HPDE6-E6E7 (cell line): ENCODE data around the gene EVC2.
"Not testable (repeated sequence)": the region's sequence is repeated elsewhere in the genome, so short reads cannot be mapped to it uniquely, and the experiment has no call there.

Experiments used
- DNase-seq: peaks from one replicate; pipeline ENCODE4 v3.0.0; 2011; ENCODE audit warnings: missing footprints; ENCODE audit errors: extremely low spot score

The EVC2 gene

DNA sequence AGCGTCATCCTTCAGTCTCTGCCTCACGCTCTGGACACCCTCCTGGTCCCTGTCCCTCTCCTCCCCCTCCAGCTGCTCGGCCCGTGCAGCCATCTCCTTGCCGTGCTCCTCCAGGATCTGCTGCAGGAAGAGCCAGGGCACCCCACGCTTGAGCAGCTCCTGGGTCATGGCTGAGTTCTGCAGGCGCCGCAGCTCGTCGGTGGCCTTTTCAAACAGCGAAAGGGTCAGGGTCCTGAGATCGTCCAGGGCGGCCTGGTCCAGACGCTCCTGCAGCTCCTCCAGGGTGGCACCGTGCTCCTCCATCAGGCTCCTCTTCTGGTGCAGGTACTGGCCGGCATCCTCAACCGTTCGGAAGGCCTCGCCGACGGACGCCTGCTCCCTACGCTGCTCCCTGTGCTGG, 85.8 kb downstream of the EVC2 start:
- DNase-seq: no peak

DNA sequence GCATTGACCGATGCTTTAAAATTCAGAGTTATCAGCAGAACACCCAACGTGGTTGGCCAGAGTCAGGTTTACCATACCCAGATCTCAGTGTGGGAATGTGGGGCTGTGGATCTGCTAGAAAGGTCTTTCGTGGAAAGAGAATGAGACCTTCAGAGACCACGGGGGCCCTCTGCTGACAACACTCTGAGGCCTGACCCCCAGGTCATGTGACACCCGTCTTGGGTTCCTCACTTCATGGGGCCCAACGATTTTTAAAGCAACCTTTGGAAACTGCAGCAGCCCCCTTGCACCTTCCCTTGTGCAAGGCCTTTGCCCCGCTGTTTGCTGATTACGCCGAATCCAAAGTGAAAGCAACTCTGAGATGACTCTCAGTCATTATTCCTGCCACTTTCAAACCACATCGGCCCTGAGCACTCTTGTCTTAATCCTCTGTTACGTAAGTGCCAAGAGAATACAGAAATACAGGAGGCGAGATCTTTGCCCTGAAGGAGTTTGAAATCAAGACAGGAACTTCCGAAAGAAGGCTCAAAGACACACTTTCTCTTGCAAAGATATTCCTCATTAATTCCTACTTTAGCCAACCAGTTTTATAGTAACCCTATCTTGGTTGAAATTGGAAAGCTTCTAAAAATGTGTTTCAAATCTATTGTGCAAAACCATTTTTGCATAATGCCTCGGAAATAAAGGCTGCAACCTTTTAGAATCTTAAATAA, 88.3 kb downstream of the EVC2 start:
- no peak for DNase-seq

DNA sequence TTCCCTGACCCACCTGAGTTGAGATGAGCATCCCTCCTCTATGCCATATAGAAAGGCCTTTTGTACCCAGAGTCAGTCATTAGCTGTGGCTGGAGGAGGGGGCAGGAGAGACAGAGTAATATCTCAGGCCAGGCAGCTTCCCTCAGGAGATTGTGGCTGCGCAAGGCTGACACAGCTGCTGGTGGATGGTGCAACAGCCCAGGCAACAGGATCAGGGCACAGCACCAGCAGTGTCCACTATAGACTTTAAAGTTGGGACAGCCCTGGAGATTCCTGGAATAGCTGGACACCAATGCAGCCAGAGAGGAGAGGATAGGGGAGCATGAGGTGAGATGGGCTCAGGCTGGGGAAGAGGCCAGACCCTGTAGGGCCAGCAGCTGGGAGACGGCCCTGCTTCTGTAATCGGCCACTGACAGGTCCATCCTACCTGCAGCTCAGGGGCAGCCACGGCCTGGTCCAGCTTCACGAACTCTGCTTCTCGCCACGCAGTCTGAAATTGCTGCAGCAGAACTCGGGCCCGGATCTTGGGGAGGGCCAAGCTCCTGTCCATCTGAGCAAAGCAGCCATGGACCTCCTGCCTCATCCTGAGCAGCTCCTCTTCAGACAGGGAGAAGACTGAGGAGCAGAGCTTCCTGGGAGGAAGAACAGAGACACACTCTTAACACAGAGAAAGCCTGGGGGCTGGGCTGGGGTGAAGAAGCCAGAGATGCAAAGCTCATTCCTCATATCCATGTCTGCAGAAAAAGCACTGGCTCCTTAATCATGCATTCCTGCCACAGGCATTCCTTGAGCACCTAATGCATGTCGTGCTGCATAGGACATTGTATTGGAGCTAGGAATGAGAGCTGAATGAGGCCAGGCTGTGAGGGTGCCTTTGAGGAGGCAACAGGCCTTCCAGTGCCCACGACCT, 90.1 kb downstream of the EVC2 start:
- DNase-seq: no peak

DNA sequence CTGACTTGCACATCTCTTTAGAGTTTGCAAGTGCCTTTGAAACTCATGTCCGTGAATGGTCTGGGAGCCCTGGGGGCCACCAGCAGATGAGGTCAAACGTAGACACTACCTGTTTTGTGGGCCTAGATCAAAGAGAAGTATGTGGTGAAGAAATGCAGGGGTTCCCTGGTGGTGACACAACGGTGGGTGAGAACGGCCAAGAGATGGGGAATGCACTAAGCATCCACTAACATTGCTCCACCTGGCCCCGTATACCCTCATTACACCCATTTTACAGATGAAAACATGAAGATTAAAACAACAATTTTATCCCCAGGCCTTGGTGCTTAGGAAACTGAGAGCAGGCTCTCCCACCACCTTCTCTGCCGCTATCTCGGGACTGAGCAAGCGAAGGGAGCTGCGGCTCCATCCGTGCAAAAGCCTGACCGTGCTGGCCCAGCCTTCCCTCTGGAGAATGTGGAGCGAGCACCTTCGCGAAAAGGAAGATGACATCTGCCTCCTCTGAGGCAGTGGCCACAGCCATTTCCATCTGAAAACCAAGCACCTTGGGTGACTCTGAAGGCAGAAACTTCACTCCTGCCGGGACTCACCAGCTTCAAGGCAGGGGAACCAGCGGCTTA, 91.9 kb downstream of the EVC2 start:
- DNase-seq: no peak

DNA sequence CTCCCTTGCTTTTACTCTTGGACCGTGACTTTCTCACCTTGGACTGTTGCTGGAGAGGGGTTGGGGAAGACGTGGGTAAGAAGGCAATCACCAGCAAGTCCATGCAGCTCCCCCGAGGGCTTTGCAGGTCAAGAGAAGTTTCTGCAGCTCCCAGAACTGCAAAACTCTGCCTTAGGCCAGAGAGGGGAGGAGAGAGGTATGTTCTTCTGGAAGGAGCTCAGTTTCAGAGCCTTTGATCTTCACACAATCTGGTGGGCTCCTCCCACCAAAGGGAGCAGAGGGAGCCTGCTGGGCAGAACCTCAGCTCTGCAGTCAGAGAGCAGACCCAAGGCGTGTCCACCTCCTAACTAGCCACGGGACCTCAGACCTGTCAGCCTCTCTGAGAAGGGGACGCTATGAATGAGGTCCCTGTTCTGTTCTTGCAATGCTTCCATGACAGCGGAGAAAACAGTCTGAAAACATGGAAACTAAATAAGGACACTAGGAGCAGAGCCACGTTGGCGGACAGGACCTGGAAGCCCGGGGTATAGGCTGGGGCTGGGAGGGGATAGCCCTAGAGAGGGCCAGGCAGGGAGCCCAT, 92.8 kb downstream of the EVC2 start:
- DNase-seq: no peak

DNA sequence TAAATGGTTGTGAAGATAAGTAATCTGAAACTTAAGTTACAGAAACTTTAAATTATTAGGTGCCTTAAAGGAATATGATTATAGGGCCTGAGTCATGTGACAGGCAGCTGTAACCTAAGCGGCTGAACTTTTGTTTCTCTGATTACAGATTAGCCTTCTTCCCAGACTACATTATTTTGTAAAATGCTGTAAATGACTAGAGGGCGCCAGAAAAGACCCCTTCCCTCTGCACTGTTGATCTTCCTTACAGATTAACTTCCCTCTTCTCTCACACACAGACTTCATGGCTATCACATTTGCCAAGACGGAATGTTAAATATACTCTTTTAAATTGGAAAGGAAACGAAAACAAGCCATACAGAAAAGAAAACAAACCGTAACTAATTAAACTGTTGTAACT, 96.6 kb downstream of the EVC2 start:
- no peak for DNase-seq

DNA sequence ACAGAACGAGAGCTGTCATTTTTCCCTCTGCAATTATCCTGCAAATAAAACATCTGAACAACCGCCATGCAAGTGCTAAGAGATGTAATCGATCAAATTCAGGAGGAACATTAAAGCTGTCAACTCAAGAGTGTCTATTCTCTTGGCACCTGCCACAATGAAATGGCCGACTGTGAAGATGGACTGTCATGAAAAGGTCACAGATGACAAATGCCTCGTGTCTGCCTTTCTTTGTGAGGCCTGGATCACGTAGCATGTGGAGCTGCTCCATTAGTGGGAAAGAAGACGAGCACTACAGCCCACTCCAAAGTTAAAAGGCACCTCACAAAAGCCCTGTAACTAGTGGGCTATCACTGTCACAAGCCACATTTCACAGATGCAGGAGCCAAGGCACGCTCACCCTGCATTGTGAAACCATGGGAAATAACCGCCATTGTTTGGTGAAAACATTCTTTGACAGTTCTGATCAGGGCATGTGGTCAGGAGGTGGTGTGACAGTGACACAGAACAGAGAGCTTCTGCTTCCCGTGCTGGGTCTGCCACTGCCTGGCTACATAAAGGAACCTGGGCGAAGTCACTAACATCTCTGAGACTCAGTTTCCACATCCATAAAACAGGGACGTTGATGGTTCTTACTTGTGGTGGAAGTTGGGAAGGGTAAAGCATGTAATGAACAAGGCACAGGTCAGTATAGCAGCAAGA, 98.9 kb downstream of the EVC2 start:
- DNase-seq: no peak

DNA sequence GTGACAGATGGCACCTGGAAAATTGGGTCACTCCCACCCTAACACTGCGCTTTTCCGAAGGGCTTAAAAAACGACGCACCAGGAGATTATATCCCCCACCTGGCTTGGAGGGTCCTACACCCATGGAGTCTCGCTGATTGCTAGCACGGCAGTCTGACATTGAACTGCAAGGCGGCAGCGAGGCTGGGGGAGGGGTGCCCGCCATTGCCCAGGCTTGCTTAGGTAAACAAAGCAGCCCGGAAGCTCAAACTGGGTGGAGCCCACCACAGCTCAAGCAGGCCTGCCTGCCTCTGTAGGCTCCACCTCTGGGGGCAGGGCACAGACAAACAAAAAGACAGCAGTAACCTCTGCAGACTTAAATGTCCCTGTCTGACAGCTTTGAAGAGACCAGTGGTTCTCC, 114.5 kb downstream of the EVC2 start:
- not testable (repeated sequence) for DNase-seq

DNA sequence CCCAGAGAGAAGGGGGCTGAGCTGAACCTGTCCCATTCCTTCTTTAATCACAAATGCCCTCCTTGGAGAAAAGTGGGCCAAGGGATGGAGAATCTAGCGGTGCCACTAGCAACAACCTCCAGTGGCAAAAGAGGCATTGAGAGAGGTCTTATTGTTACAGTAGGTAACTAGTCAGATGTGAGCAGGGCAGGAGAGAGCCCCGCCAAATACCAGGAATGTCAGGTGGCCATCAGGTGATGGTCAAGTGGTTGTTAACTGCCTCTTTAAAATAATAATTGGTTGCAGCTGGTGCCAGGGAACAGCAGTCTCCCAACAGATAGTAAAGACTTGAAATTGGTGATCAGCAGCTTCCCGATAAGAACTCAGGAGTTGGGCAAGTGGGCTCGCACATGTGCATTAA, 116.1 kb downstream of the EVC2 start:
- DNase-seq: no peak

DNA sequence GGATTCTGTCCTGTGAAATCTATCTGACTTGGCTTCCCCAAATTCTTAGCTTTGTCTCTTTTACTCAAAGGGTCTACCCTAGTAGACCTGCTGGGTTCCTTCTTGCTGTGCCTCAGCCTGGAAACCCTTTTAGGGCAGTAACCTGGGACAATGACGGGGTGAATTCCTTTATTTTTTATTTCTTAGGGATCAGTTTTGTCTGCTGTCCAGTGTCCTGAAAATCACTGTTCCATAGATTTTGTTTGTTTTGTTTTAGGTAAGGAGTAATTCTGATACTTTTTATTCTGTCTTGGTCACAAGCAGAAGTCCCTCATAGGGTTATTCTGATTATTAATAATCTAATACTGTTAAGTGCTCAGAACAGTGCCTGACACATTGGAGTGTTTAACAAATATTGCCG, 118.9 kb downstream of the EVC2 start:
- DNase-seq: no peak

DNA sequence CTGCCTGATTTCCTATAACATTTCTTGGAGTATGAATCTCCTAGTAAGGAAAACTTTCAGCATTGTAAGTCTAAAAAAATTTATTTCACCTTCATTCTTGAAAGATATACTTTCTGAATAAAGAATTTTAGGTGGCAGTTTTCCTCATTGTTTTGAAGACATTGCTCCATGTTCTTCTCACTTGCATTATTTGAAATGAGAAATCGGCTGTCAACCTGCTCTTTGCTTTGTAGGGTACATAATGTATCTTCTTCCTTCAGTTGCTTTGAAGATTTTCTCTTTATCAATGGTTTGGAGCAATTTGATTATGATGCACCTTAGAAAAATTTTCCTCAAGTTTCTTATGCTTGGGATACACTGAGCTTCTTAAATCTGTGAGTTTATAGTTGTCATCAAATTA, 120.3 kb downstream of the EVC2 start:
- no peak for DNase-seq

DNA sequence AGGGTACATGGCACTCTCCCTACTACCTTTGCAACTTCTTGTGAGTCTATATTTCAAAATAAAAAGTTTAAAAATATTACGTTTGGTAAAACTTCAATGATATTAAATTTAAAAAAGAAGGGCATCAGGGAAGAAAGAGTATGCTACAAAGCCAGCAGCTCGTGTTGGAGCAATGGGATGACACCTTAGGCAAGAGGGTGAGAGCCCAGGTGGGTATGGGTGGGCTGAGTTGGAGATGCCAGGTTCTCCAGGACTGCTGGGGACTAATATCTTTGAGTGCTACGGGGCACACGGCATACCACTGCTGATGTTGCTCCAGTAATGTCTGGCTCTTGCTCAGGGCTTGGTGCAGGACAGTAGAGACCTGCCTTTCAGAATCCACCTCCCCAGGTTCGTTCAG, 132.4 kb downstream of the EVC2 start:
- no peak for DNase-seq

DNA sequence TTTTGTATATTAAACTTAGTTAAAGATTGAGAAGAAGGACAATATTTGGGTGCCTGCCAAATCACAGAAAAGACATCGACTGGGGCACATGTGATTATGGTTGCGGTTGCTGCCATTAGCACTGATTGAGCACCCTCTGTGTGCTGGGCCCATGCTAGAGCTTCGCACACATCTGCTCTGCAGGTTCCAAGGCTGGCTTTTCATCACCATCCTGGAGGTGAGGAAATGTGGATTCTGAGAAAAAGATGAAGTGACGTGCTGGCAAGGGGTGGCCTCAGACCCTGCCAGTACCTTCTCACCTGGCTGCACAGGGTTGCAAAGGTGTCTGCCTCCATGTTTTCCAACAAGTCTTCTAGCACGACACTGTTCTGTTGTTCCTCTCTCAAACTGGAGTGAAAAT, 134.0 kb downstream of the EVC2 start:
- no peak for DNase-seq

DNA sequence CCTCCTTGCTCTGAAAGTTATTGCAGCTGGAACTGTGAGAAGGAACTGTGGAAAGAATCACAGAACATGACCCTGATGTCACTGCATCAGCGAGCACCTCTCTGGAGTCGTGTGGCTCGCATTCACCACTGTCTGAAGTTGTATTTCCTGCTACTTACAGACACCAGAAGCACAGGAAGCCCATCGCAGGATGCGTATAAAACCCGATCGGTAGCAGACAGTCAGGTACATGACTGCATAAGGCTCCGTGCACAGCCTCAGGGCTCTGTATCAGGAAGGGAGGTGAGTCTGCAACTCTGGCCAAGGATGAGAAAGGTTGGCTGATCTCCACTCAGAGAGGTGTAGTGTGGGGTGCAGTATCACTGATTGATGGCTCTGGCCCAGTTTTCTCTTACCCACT, 134.4 kb downstream of the EVC2 start:
- no peak for DNase-seq

DNA sequence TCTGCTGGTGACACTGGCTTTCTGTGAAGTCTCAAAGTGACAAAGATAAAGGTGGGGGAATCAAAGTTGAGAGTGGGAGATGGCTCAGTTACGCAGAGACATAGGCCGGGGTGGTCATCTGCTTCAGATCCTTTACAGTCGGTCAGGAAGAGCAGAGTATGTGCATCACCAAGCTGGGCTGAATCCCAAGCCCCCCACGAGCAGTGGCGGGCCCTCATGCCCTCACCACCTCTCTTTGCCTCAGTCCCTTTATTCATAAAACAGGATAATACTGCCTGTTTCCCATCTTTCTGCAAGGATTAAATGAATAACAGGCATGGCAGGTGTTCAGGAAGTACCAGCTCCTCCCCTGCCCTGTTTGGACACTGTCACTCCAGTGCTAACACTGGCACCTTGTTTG, 135.6 kb downstream of the EVC2 start:
- no peak for DNase-seq

DNA sequence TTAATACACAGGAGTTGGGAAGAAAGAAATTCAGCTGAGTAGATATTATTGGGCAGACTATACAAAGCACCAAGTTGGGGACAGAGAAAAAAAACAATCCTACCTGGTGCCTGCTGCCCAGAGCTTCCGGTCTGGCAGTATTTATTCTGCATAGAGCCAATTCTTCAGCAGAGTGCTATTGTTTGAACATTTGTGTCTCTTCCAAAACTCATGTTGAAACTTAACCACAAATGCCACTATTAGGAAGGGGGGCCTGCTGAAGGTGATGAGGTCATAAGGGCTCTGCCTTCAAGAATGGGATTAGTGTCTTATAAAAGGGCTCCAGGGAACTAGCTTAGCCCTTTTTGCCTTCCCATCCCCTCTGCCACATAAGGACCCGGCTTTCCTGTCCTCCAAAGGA, 136.2 kb downstream of the EVC2 start:
- no peak for DNase-seq

DNA sequence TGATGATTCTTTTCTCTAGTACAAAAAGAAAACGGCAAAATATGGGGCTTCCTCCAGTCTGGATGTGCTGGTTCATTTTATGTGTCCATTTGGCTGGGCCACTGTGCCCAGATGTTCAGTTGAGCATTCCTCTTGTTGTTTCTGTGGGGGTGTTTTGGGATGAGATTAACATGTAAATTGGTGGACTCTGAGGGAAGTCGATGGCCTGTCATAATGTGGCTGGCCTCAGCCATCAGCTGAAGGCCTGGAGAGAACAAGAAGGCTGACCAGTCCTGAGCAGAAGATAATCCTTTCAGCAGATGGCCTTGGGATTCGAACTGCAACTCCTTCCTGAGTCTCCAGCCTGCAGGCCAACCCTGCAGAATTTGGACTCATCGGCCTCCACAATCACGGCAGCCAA, 136.7 kb downstream of the EVC2 start:
- no peak for DNase-seq

DNA sequence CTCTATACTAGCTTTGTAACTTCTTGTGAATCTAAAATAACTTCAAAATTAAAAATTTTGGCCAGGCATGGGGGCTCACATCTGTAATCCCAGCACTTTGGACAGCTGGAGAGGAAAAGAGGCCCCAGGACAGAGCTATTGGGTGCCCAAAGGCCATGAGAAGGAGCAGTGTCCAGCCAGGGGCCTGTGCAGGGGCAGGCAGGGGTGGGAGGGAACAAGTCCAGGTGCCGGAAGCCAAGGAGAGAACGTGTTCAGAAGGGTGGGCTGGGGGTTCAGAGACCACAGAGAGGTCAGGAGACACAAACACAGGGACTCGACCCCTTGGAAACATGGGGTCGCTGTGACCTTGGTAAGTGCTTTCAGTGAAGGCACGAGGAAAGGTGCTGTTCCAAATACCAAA, 138.9 kb downstream of the EVC2 start:
- DNase-seq: no peak

DNA sequence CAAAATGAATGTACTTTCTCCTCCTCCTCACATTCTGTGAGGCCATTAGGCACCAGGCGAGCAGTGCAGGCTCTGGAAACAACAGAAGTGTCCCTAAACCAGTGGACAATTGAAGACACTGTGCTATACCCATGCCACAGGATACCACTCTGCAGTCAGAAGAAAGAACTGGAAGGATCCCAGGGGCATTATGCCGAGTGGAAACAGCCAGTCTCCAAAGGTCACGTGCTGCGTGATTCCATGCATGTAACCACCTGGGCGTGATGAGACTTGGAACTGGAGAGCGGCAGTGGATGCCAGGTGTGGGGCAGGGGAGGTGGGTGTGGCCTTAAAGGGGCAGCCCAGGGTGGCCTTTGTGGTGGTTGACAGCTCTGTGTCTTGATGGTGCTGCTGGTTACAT, 139.4 kb downstream of the EVC2 start:
- no peak for DNase-seq

DNA sequence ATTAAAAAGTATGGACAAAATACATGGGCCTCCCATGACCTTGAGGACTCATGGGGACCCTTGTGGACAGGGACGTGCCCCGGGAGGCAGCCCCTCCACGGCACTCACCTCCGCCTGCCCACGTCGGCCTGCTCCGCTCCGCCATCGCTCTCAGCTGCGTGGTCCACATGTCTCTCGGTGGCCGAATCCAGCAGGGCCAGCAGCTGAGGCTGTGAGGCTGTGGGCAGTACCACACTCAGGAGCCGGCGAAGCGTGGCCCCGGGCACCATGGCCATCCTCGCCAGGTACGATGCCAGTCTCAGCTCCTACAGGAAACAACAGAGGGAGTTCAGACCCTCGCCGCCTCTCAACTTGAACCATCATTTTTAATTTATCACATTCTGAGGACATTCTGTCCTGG, 140.0 kb downstream of the EVC2 start:
- no peak for DNase-seq

DNA sequence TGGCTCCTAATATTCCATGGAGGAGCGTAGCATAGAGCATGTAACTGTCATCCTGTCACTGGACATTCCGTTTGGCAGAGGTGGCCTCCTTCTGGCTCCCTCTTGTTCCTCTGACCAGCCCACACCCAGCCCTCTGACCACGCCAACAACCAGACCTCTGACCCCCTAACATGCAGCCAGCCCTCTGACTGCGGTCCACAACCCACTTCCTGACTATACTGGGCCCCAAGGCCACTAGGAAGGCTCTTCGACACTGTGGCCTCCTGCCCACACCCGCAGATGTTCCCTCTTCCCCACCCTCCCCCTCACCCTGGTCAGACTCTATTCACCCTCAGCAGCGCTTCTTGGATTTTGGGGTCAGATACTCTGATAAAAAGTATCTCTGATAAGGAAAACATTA, 141.4 kb downstream of the EVC2 start:
- no peak for DNase-seq

DNA sequence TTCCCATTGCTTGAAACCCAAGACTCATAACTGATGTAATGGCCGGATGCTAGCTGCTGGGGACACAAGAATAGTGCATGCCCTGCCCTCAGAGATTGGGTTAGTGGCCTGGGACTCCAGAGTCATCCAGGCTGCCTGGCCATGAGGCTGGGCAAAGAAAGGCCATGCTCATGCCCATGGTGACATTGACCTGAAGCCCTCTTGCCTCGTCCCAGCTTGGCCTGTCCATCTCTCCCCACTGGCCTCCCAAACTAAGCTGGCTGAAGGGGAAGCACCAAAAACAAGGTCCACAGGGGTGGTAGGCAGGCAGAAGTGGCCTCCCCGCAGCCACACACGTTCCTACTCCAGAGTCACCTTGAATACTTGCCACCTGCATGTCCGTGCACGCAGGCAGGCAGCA, 141.8 kb downstream of the EVC2 start:
- no peak for DNase-seq
